HG03097 (cell line): ENCODE measurements around the gene EML3.
"Not testable (repeated sequence)": the region's sequence is repeated elsewhere in the genome, so short reads cannot be mapped to it uniquely, and the experiment has no call there.

ENCODE experiments used
- ATAC-seq: cut with Tn5 transposase; IDR thresholded peaks from one replicate; pipeline ENCODE4 v1.9.1; 2021; ENCODE audit not compliant: unreplicated experiment, low FRiP score

Gene EML3

GRCh38 chr11:62601122-62601371, 11.5 kb downstream of the EML3 start:
- ATAC-seq: peak; percentile 17

GRCh38 chr11:62600367-62601121, 12.0 kb downstream of the EML3 start:
- ATAC-seq: no peak

GRCh38 chr11:62599901-62600300, 12.7 kb downstream of the EML3 start:
- ATAC-seq: no peak

GRCh38 chr11:62599069-62599696, 13.4 kb downstream of the EML3 start:
- peak; percentile 30 for ATAC-seq

- ATAC-seq: no peak
These were observed 17.5 kb downstream of the EML3 start for GRCh38 chr11:62595124-62595523.

GRCh38 chr11:62593434-62594044, 19.0 kb downstream of the EML3 start:
- ATAC-seq: no peak

GRCh38 chr11:62592989-62593421, 19.6 kb downstream of the EML3 start:
- ATAC-seq: no peak

GRCh38 chr11:62592146-62592815, 20.3 kb downstream of the EML3 start:
- ATAC-seq: no peak

- ATAC-seq: peak; percentile 80
These were observed 21.0 kb downstream of the EML3 start, which contains the start of gene TUT1 for GRCh38 chr11:62591448-62592145. Gene TUT1, minus strand, starts transcription at chr11:62591523. Its CDS starts 38 bp downstream, at chr11:62591485.

- ATAC-seq: no peak
These were observed 23.5 kb downstream of the EML3 start for GRCh38 chr11:62588966-62589637.

GRCh38 chr11:62585356-62585755, 27.2 kb downstream of the EML3 start:
- not testable (repeated sequence) for ATAC-seq

GRCh38 chr11:62581735-62582134, 30.8 kb downstream of the EML3 start:
- ATAC-seq: not testable (repeated sequence)

- ATAC-seq: no peak
These were observed 31.4 kb downstream of the EML3 start for GRCh38 chr11:62580959-62581715.

GRCh38 chr11:62579252-62579651, 33.3 kb downstream of the EML3 start:
- ATAC-seq: no peak

- ATAC-seq: no peak
These were observed 34.0 kb downstream of the EML3 start for GRCh38 chr11:62578541-62578940.

- no peak for ATAC-seq
These were observed 35.4 kb downstream of the EML3 start for GRCh38 chr11:62577046-62577714.

- no peak for ATAC-seq
These were observed 36.7 kb downstream of the EML3 start for GRCh38 chr11:62575837-62576236.

GRCh38 chr11:62575156-62575555, 37.4 kb downstream of the EML3 start:
- ATAC-seq: no peak
